Mesendoderm (in vitro differentiated cells): ENCODE measurements around the gene PPARG.

Source experiments
- DNase-seq: peaks from one replicate; pipeline ENCODE4 v3.0.0; 2013
- H2AK5ac ChIP-seq: 2 replicates; pipeline ENCODE4 v1.6.1; 2013; ENCODE audit warnings: low read length, inconsistent platforms
- H2BK120ac ChIP-seq: 2 replicates; pipeline ENCODE4 v1.6.1; 2013; ENCODE audit warnings: low read depth, mild to moderate bottlenecking, low read length, moderate library complexity, mixed read lengths
- H2BK15ac ChIP-seq: replicated peaks from 2 replicates; pipeline ENCODE4 v1.6.1; 2013; ENCODE audit warnings: low read depth, mild to moderate bottlenecking, moderate library complexity
- H2BK5ac ChIP-seq: 2 replicates; pipeline ENCODE4 v1.6.1; 2013; ENCODE audit warnings: low read length, inconsistent platforms
- H3K18ac ChIP-seq: 2 replicates; pipeline ENCODE4 v1.6.1; 2013; ENCODE audit warnings: mild to moderate bottlenecking, low read length, mixed read lengths
- H3K23ac ChIP-seq: one replicate; pipeline ENCODE4 v1.6.1; 2013; ENCODE audit warnings: low read length
- H3K27ac ChIP-seq: 2 replicates; pipeline ENCODE4 v1.5.1; 2013; ENCODE audit warnings: low read depth, mild to moderate bottlenecking, inconsistent platforms, low read length, moderate library complexity
- H3K27me3 ChIP-seq: 2 replicates; pipeline ENCODE4 v1.6.1; 2013; ENCODE audit warnings: low read length, control low read depth, mild to moderate bottlenecking, inconsistent platforms; ENCODE audit not compliant: insufficient read depth, poor library complexity
- H3K36me3 ChIP-seq: 2 replicates; pipeline ENCODE4 v1.6.1; 2013; ENCODE audit warnings: low read length, inconsistent platforms; ENCODE audit not compliant: control insufficient read depth, insufficient read depth
- H3K4ac ChIP-seq: one replicate; pipeline ENCODE4 v1.6.1; 2013; ENCODE audit warnings: low read depth, mild to moderate bottlenecking, low read length, moderate library complexity
- H3K4me1 ChIP-seq: 2 replicates; pipeline ENCODE4 v1.6.1; 2013; ENCODE audit warnings: low read depth, low read length, inconsistent platforms; ENCODE audit not compliant: control insufficient read depth
- H3K4me2 ChIP-seq: 2 replicates; pipeline ENCODE4 v1.6.1; 2013; ENCODE audit warnings: low read length
- H3K4me3 ChIP-seq: 2 replicates; pipeline ENCODE4 v1.5.1; 2013; ENCODE audit warnings: mild to moderate bottlenecking, low read length
- H3K56ac ChIP-seq: one replicate; pipeline ENCODE4 v1.6.1; 2013; ENCODE audit warnings: low read length
- H3K79me1 ChIP-seq: 2 replicates; pipeline ENCODE4 v1.6.1; 2013; ENCODE audit warnings: low read length, inconsistent platforms
- H3K79me2 ChIP-seq: 2 replicates; pipeline ENCODE4 v1.6.1; 2013; ENCODE audit warnings: mild to moderate bottlenecking, low read length; ENCODE audit not compliant: control insufficient read depth, insufficient read depth
- H3K9ac ChIP-seq: 2 replicates; pipeline ENCODE4 v1.6.1; 2013; ENCODE audit warnings: low read length, inconsistent platforms
- H4K5ac ChIP-seq: one replicate; pipeline ENCODE4 v1.6.1; 2013; ENCODE audit warnings: low read length
- H4K8ac ChIP-seq: one replicate; pipeline ENCODE4 v1.6.1; 2013; ENCODE audit warnings: low read depth, mild to moderate bottlenecking, control low read depth, low read length, moderate library complexity
- WGBS: extraction: QIAGEN DNeasy Blood & Tissue Kit; methylation state at CpG from one replicate; pipeline ENCODE4 v1.1.7; 2013; ENCODE audit warnings: low lambda C conversion rate, missing lambda C conversion rate; ENCODE audit not compliant: insufficient coverage; ENCODE audit errors: extremely low coverage; 5-methylcytosine and 5-hydroxymethylcytosine counted together

PPARG gene

DNA sequence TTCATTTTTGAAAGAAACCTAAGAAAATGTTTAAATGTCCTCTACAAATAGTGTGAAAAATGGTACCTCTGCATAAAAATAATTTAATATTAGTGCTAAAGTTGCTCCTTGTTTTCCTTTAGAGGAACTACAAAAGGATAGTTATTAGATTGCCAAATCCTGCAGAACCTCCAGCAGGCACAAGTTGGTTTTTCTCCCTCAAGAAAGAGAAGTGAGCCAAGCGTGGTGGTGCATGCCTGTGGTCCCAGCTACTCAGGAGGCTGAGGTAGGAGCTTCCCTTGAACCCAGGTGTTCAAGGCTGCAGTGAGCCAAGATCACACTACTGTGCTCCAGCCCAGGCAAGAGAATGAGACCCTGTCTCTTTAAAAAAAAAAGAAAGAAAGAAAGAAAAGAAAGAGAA is 110.4 kb downstream of the PPARG start:
- Histone ChIP-seq H3K9ac (no peak overlapping the region), H2AK5ac (no peak overlapping the region), H3K79me1 (no peaks in the 10 kb centered on the region), H2BK120ac (no peak overlapping the region), H3K23ac (no peak overlapping the region), H4K5ac (no peak overlapping the region), H3K4me1 (no peaks in the 10 kb centered on the region), H3K4me2 (no peak overlapping the region), H3K27ac (no peak overlapping the region), H2BK15ac (no peak overlapping the region), H3K18ac (no peak overlapping the region), H3K4me3 (no peak overlapping the region), H2BK5ac (no peak overlapping the region), H3K56ac (no peak overlapping the region), H3K4ac (no peak overlapping the region), H3K79me2 (no peaks in the 10 kb centered on the region), H4K8ac (no peak overlapping the region), H3K27me3 (no peaks in the 10 kb centered on the region), H3K36me3 (no peaks in the 10 kb centered on the region)
- DNase-seq, result no peak
- WGBS, result no CpG with 5 or more reads among the region's 1 CpG

- Histone ChIP-seq H3K56ac (no peak overlapping the region), H3K79me1 (no peaks in the 10 kb centered on the region), H3K36me3 (no peaks in the 10 kb centered on the region), H3K9ac (no peak overlapping the region), H2BK5ac (no peak overlapping the region), H3K4me2 (no peak overlapping the region), H3K4me1 (no peaks in the 10 kb centered on the region), H3K79me2 (no peaks in the 10 kb centered on the region), H3K4ac (no peak overlapping the region), H3K27ac (no peak overlapping the region), H3K27me3 (no peaks in the 10 kb centered on the region), H3K23ac (no peak overlapping the region), H2AK5ac (no peak overlapping the region), H2BK120ac (no peak overlapping the region), H3K4me3 (no peak overlapping the region), H4K8ac (no peak overlapping the region), H2BK15ac (no peak overlapping the region), H4K5ac (no peak overlapping the region), H3K18ac (no peak overlapping the region)
- DNase-seq, result no peak
- WGBS, result no CpG with 5 or more reads among the region's 2 CpGs
Measured at GRCh38 chr3:12400616-12401194, 111.8 kb downstream of the PPARG start.

- WGBS, result no CpG with 5 or more reads among the region's 4 CpGs
- Histone ChIP-seq H2AK5ac (no peak overlapping the region), H3K9ac (no peak overlapping the region), H2BK15ac (no peak overlapping the region), H3K27ac (no peak overlapping the region), H3K4me3 (no peak overlapping the region), H3K4me1 (no peaks in the 10 kb centered on the region), H3K18ac (no peak overlapping the region), H3K79me2 (no peaks in the 10 kb centered on the region), H4K5ac (no peak overlapping the region), H4K8ac (no peak overlapping the region), H2BK5ac (no peak overlapping the region), H3K56ac (no peak overlapping the region), H3K4ac (no peak overlapping the region), H3K36me3 (no peaks in the 10 kb centered on the region), H3K27me3 (no peaks in the 10 kb centered on the region), H3K4me2 (no peak overlapping the region), H3K23ac (no peak overlapping the region), H2BK120ac (no peak overlapping the region), H3K79me1 (no peaks in the 10 kb centered on the region)
- no peak for DNase-seq
Measured at GRCh38 chr3:12401208-12401607, 112.3 kb downstream of the PPARG start.

GRCh38 chr3:12405432-12406272 is 116.8 kb downstream of the PPARG start:
- Histone ChIP-seq H2BK5ac (no peak overlapping the region), H3K4me3 (no peak overlapping the region), H3K4ac (no peak overlapping the region), H2BK120ac (no peak overlapping the region), H3K56ac (no peak overlapping the region), H4K8ac (no peak overlapping the region), H3K4me2 (no peak overlapping the region), H3K4me1 (no peaks in the 10 kb centered on the region), H3K79me1 (no peaks in the 10 kb centered on the region), H3K79me2 (no peaks in the 10 kb centered on the region), H2BK15ac (no peak overlapping the region), H4K5ac (no peak overlapping the region), H3K9ac (no peak overlapping the region), H3K27ac (no peak overlapping the region), H3K18ac (no peak overlapping the region), H3K23ac (no peak overlapping the region), H2AK5ac (no peak overlapping the region), H3K27me3 (no peaks in the 10 kb centered on the region), H3K36me3 (no peaks in the 10 kb centered on the region)
- peak; percentile 37 for DNase-seq
- no CpG with 5 or more reads among the region's 20 CpGs for WGBS

DNA sequence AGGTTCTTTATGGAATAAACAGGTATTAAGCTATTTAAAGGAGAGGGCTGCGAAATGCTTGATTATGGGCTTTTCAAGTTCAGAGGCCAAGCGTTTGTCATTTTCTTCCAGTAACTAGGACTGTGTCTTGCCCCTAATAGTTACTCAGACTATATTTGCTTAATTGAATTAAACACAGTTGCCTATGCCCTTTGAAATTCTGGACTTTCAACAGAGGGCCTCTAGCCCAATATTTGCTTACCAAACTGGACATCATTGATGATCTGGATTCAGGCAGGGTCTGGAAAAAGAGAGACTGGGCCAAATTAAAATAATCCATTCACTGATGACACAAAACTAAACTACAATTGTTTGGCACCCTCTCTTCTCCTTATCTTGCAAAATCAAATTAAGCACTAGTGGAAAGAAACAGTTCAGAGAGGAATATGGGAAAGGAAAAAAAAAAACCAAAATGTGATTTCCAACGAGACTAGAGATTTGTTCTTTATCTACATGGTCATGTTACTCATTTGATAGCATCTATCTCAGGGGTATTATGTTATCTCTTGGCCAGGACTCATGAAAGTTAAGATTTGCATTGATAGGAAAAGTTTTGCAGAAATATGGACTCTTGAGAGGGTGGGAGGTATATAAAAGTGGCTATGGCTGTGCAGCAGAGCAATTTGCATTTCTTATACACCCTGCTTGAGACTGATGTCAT is 120.3 kb downstream of the PPARG start:
- Histone ChIP-seq H3K36me3 (no peaks in the 10 kb centered on the region), H3K9ac (no peak overlapping the region), H3K79me2 (no peaks in the 10 kb centered on the region), H3K56ac (no peak overlapping the region), H3K4me3 (no peak overlapping the region), H2AK5ac (no peak overlapping the region), H2BK5ac (no peak overlapping the region), H3K4ac (no peak overlapping the region), H2BK15ac (no peak overlapping the region), H3K4me1 (no peaks in the 10 kb centered on the region), H2BK120ac (no peak overlapping the region), H3K79me1 (no peaks in the 10 kb centered on the region), H3K27me3 (no peaks in the 10 kb centered on the region), H3K23ac (no peak overlapping the region), H3K18ac (no peak overlapping the region), H4K5ac (no peak overlapping the region), H3K27ac (no peak overlapping the region), H3K4me2 (no peak overlapping the region), H4K8ac (no peak overlapping the region)
- no CpG with 5 or more reads among the region's 3 CpGs for WGBS
- DNase-seq, result no peak
